Peyer's patch (tissue), 4 donors: ENCODE results near the gene TAF1C.

ENCODE experiments used
- CTCF ChIP-seq, 6 experiments: fragments of 450-650 bp in 4 of 6; fragments of 200-600 bp in 2 of 6; sonication (generic) in 1 of 6; IDR thresholded peaks; one replicate each; pipeline ENCODE4 v1.5.1; 2017 to 2019; ENCODE audit warnings: antibody characterized with exemption in 6 of 6, mild to moderate bottlenecking in 3 of 6, moderate library complexity in 1 of 6
- POLR2A ChIP-seq, 2 donors: fragments of 450-650 bp; IDR thresholded peaks; one replicate each; pipeline ENCODE4 v1.5.1; 2017; ENCODE audit warnings: antibody characterized with exemption in 2 of 2, mild to moderate bottlenecking in 2 of 2, moderate library complexity in 2 of 2

DNA sequence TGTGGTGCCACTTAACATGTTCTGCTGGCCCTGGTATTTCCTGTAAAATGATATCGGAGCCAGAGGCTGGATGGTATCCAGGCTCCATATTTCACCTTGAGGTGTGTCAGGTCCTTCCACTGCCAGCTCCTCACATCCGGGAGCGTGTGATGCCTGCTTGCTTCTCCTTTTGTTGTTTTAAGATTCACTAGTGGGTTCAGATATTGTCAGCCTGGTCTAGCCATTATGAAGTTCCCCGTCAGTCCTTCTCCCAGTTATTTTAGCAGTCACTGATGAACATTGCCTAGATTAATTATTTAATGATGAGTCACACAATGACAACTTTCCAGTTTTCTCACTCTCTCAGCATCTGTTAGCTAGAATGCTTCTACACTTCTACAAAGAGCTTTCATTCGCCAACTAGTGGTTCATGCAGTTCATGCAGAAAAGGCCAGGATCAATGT is 30.5 kb downstream of the TAF1C start:
- TF ChIP-seq CTCF (IDR thresholded peaks at IDR 0.05) (no peak), POLR2A (IDR thresholded peaks at IDR 0.05) (no peak)
